ENCODE data around the gene KRT7. TPM values are rescaled to one million over a fixed set of nuclear protein-coding genes. Genes with fewer than 3 reads are reported as not detected.
A peak's percentile ranks its signal among the peaks of the same experiment; 100 is the strongest.

The KRT7 gene
- total RNA-seq, 2 experiments from 2014 or later: not detected

DNA sequence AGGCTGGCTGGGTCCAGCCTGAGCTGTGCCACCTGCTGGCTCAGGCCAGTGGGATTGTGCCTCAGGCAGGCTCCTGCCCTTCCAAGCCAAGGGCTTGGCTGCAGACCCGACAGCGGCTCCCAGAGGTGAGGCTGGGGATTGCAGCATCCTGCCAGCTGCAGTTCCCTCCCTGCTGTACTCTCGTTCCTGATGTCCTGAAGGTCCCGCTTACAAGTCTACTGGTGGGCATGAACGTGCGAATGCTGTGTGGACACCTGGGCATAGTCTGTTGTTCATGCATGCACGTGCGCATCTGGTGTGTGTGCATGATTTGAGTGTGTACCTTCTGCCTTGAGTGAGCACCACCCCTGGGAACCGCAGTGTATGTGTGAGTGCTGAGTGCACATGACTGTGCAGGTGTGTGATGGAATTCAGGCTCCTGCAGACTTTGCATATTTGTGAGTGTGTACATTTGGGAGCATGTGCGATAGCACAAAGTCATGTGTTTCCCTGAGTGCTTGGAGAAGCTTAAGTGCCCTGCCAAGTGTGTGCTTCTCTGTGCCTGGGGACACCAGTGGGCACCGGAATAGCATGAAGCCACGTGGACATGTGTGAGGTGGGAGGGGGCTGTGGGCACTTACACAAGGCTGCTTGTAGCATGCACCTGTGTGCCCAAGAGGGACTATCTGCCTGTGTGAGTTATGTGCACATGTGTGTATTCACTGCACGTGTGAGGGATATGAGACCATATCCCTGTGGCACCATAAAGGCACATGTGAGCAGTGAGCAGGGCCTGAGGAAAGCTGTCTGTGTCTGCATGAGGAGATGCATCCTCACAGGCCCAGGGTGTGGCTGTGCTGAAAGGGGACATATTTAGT is 19.3 kb upstream of the KRT7 start:
- H3K4me3 Mint-ChIP-seq: no peak overlapping the region

DNA sequence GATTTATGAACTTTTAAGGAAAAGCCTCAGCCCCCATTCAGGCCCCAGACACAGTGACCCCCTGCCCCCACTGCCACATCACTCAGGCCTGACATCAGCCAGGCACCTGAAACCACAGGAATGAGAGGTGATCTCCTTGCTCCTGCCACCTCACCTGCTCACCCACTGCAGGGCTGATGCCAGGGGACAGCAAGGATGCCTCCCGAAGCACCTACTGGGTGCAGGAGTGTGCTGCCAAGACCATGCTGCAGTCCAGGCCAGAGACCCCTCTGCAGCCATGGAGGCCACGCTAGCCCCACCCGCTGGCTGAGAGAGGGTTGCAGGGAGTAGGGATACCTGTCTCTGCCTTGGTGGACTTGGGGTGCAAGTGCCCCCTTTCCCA is 18.6 kb upstream of the KRT7 start:
- intact Hi-C loops (cut with DNase I, micrococcal nuclease): no loop called here
- DNase-seq: no peak
- no peaks in the 10 kb centered on the region for H3K9me3 Mint-ChIP-seq

More for the DNA sequence above, 19.3 kb upstream of the KRT7 start:
- DNase-seq (peak in 13 of 14 experiments; percentile 16 to 73 (median 41)), ATAC-seq (ENCODE audit: poor library complexity) (peak; percentile 72)
- H3K4me1 ChIP-seq (ENCODE audit: insufficient read depth, low read length): no peaks in the 10 kb centered on the region
- H3K27me3 ChIP-seq (ENCODE audit: control insufficient read depth in 1 of 2, insufficient read depth in 2 of 2, low read length in 2 of 2): peaks cover 0 to 3% of the 10 kb centered on the region in 2 experiments
- H3K9me3 ChIP-seq (ENCODE audit: control insufficient read depth in 1 of 2, insufficient read depth in 1 of 2, low read length in 2 of 2): no peaks in the 10 kb centered on the region
- H3K27me3 Mint-ChIP-seq: peaks cover 26% of the 10 kb centered on the region
- TF ChIP-seq, protein P1, sequence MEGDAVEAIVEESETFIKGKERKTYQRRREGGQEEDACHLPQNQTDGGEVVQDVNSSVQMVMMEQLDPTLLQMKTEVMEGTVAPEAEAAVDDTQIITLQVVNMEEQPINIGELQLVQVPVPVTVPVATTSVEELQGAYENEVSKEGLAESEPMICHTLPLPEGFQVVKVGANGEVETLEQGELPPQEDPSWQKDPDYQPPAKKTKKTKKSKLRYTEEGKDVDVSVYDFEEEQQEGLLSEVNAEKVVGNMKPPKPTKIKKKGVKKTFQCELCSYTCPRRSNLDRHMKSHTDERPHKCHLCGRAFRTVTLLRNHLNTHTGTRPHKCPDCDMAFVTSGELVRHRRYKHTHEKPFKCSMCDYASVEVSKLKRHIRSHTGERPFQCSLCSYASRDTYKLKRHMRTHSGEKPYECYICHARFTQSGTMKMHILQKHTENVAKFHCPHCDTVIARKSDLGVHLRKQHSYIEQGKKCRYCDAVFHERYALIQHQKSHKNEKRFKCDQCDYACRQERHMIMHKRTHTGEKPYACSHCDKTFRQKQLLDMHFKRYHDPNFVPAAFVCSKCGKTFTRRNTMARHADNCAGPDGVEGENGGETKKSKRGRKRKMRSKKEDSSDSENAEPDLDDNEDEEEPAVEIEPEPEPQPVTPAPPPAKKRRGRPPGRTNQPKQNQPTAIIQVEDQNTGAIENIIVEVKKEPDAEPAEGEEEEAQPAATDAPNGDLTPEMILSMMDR (IDR thresholded peaks at IDR 0.05): peak; percentile 38
- H3K36me3 Mint-ChIP-seq (ENCODE audit: low read depth): no peaks in the 10 kb centered on the region
- H3K27ac ChIP-seq (ENCODE audit: low read depth in 1 of 2, low read length in 2 of 2): no peak overlapping the region
- H3K4me1 Mint-ChIP-seq (ENCODE audit: low read depth): no peaks in the 10 kb centered on the region
- no peaks in the 10 kb centered on the region for H3K36me3 ChIP-seq (ENCODE audit: insufficient read depth, low read length)
- H3K27ac Mint-ChIP-seq: no peak overlapping the region
- intact Hi-C loops (cut with DNase I, micrococcal nuclease): no loop called here
- no peak overlapping the region for H3K4me3 ChIP-seq (ENCODE audit: low read length)
- POLR2A ChIA-PET: no interaction called here
- CTCF ChIA-PET: interaction anchor here (0.7 to 0.8 kb wide), 2 partner anchors 14 to 59 kb away, joined by 3 read pairs; no protein-coding TSS in a partner anchor
- H3K9me3 Mint-ChIP-seq: no peaks in the 10 kb centered on the region

DNA sequence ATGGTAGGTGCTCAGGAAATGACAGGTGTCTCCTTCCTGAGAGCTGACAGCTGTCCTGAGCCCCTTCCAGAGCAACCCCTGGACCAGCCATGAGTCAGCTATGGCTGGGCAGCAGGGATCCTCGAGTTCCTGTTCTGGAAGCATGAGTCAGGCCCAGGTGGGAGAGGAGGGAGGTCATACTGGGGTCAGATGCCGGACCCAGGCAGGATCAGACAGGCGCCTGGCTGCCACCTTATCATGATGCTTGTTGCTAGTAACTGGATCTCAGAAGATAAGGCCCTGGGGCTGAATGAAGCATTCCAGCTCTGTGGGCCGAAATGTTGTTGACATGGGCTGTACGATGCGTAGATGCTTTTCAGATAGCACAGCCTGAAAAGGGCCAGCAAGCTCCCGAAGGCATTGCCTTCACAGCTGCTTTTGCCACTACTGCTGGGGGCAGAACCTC is 17.4 kb upstream of the KRT7 start:
- no peak for DNase-seq
- CTCF ChIA-PET: interaction anchor here (1.0 kb wide), 1 partner anchor 62 kb away, joined by 3 read pairs; no protein-coding TSS in a partner anchor
- H3K4me3 Mint-ChIP-seq: no peak overlapping the region

More for the DNA sequence above, 18.6 kb upstream of the KRT7 start:
- H3K4me1 Mint-ChIP-seq (ENCODE audit: low read depth): no peaks in the 10 kb centered on the region
- Histone ChIP-seq H3K9me3 (ENCODE audit: control insufficient read depth in 1 of 2, insufficient read depth in 1 of 2, low read length in 2 of 2) (no peaks in the 10 kb centered on the region), H3K36me3 (ENCODE audit: insufficient read depth, low read length) (no peaks in the 10 kb centered on the region), H3K27ac (ENCODE audit: low read depth in 1 of 2, low read length in 2 of 2) (no peak overlapping the region), H3K4me3 (ENCODE audit: low read length) (no peak overlapping the region), H3K27me3 (ENCODE audit: control insufficient read depth in 1 of 2, insufficient read depth in 2 of 2, low read length in 2 of 2) (peaks cover 0 to 2% of the 10 kb centered on the region in 2 experiments), H3K4me1 (ENCODE audit: insufficient read depth, low read length) (no peaks in the 10 kb centered on the region)
- no peak overlapping the region for H3K4me3 Mint-ChIP-seq
- H3K36me3 Mint-ChIP-seq (ENCODE audit: low read depth): no peaks in the 10 kb centered on the region
- TF ChIP-seq, protein P1 (IDR thresholded peaks at IDR 0.05): no peak
- H3K27me3 Mint-ChIP-seq: peaks cover 26% of the 10 kb centered on the region
- CTCF ChIA-PET: no interaction called here
- H3K27ac Mint-ChIP-seq: no peak overlapping the region
- ATAC-seq (ENCODE audit: poor library complexity): no peak
- POLR2A ChIA-PET: no interaction called here

More for the DNA sequence above, 17.4 kb upstream of the KRT7 start:
- TF ChIP-seq, protein P1 (IDR thresholded peaks at IDR 0.05): no peak
- H3K9me3 Mint-ChIP-seq: no peaks in the 10 kb centered on the region
- no peaks in the 10 kb centered on the region for H3K9me3 ChIP-seq (ENCODE audit: control insufficient read depth in 1 of 2, insufficient read depth in 1 of 2, low read length in 2 of 2)
- H3K4me1 Mint-ChIP-seq (ENCODE audit: low read depth): no peaks in the 10 kb centered on the region
- peaks cover 35% of the 10 kb centered on the region for H3K27me3 Mint-ChIP-seq
- no peaks in the 10 kb centered on the region for H3K4me1 ChIP-seq (ENCODE audit: insufficient read depth, low read length)
- intact Hi-C loops (cut with DNase I, micrococcal nuclease): no loop called here
- no peaks in the 10 kb centered on the region for H3K36me3 Mint-ChIP-seq (ENCODE audit: low read depth)
- no peaks in the 10 kb centered on the region for H3K36me3 ChIP-seq (ENCODE audit: insufficient read depth, low read length)
- no peak overlapping the region for H3K4me3 ChIP-seq (ENCODE audit: low read length)
- H3K27ac ChIP-seq (ENCODE audit: low read depth in 1 of 2, low read length in 2 of 2): no peak overlapping the region
- H3K27me3 ChIP-seq (ENCODE audit: control insufficient read depth in 1 of 2, insufficient read depth in 2 of 2, low read length in 2 of 2): peaks cover 3% of the 10 kb centered on the region in 2 experiments
- no peak for ATAC-seq (ENCODE audit: poor library complexity)
- no peak overlapping the region for H3K27ac Mint-ChIP-seq
- POLR2A ChIA-PET: no interaction called here

Data from CD4-positive, alpha-beta T cell (primary cell).